ENCODE data around the gene LRRC49. TPM values are rescaled to one million over a fixed set of nuclear protein-coding genes. Genes with fewer than 3 reads are reported as not detected.
A peak's percentile ranks its signal among the peaks of the same experiment; 100 is the strongest.
"Not testable (repeated sequence)": the region's sequence is repeated elsewhere in the genome, so short reads cannot be mapped to it uniquely, and the experiment has no call there.

The LRRC49 gene
- total RNA-seq, 4 donors from 2014 or later = 3.3 to 12.6 (median 3.6) TPM

DNA sequence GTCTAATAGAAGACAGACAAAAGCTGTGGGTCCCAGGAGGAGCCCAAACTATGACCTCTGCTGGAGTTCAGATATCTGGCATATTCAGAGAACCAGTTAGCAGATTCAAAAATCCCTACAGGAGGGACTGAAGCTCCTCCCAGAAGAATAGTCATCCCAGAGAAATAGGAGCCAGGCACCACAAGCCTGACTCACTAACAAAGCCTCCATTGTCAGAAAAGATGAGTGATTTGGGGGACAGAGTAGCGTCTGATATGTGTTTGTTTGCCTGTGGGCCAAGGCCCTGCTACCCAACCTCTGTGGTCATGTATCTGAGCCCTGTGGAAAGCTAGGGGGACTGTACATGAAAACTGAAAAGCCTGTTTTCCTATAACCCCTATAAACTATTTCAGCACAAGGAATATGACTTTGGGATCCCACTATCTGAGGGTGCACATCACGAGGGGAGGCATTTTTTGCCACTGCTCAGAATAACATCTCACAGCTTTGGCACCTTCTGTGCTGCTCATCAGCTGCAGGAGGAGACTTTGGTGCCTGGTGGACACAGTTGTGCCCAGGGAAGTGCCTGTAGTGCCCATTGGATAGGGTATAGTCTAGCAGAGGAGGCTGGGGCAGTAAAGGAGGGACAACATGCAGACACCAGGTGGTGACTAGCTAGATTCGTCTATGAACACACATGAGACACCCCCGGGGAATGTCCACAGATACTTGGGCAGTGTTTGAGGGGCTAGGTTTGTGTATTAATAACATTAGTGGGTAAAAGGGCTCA, 29.0 kb upstream of the LRRC49 start:
- Histone ChIP-seq H3K27me3 (no peaks in the 10 kb centered on the region), H3K36me3 (no peaks in the 10 kb centered on the region), H3K9me3 (no peaks in the 10 kb centered on the region), H3K4me3 (no peak overlapping the region), H3K4me1 (peaks cover 23% of the 10 kb centered on the region), H3K27ac (peak overlapping the region; percentile 71)
- TF ChIP-seq POLR2A (IDR thresholded peaks at IDR 0.05) = no peak
- no peak for DNase-seq (ENCODE audit: low spot score in 2 of 2)
- WGBS = 59% methylated on average over 4 of the region's 4 CpGs

DNA sequence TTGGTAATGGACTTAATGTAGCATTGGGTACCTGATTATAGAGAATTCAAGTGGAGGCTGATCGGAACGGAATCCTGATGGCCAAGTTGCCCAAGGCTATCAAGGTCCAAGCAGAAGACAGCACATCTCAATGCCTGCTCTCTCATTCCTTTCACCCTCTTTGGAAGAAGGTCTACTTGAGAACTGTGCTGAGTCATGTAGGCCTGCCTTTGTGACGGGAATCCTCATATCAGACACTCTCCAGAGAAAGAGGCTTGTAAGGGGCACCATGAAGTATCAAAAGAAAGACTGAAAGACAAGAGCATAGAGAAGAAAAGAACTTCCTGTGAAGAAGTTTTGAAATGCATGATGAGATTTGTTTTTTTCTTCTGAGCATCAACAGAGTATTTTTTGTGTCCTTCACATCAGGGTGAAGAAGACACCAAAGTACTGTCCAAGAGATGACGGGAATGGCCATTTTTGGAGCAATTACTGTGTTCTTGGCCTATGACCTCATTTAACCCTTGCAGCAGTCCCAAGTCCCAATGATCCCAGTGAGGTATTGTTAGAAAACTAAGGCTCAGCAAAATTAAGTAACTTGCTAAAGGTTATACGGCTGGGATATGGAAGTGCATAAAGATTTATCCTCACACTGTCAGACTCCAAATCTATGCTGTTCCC, 25.5 kb upstream of the LRRC49 start:
- Histone ChIP-seq H3K9me3 (no peaks in the 10 kb centered on the region), H3K4me3 (no peak overlapping the region), H3K4me1 (peaks cover 33% of the 10 kb centered on the region), H3K27ac (no peak overlapping the region), H3K27me3 (no peaks in the 10 kb centered on the region), H3K36me3 (no peaks in the 10 kb centered on the region)
- no peak for TF ChIP-seq POLR2A (IDR thresholded peaks at IDR 0.05)
- TF ChIP-seq, protein P1, sequence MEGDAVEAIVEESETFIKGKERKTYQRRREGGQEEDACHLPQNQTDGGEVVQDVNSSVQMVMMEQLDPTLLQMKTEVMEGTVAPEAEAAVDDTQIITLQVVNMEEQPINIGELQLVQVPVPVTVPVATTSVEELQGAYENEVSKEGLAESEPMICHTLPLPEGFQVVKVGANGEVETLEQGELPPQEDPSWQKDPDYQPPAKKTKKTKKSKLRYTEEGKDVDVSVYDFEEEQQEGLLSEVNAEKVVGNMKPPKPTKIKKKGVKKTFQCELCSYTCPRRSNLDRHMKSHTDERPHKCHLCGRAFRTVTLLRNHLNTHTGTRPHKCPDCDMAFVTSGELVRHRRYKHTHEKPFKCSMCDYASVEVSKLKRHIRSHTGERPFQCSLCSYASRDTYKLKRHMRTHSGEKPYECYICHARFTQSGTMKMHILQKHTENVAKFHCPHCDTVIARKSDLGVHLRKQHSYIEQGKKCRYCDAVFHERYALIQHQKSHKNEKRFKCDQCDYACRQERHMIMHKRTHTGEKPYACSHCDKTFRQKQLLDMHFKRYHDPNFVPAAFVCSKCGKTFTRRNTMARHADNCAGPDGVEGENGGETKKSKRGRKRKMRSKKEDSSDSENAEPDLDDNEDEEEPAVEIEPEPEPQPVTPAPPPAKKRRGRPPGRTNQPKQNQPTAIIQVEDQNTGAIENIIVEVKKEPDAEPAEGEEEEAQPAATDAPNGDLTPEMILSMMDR (IDR thresholded peaks at IDR 0.05) = no peak
- TF ChIP-seq EP300 (IDR thresholded peaks at IDR 0.05) = no peak
- no peak for TF ChIP-seq POLR2AphosphoS5 (IDR thresholded peaks at IDR 0.05)
- no peak for DNase-seq (ENCODE audit: low spot score in 2 of 2)
- WGBS = 85% methylated on average over 5 of the region's 5 CpGs

DNA sequence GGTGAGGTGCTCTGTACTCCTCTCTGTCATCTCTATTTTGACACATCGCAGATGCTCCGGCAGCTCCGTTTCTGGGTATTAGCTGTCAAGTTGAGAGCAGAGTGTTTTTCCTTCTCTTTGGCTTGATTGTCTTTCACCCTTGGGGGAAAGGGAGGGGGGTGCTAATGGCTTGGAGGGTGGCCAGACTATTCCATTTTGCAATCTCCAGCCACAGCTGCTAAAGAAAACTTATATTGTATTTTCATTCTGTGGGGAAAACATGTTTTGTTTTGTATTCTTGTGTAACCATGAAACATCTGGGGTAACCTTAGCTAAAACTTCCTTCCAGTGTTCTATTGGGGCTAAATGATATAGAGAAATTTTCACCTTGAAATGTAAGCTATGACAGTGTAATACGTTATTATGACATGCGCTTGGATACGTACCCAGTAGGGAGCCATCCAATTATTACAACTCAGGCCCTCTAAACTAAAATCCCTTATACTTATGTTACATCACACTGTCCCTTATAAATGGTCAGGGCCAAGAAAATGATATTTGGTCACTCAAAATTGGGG, 24.6 kb upstream of the LRRC49 start:
- TF ChIP-seq POLR2A (IDR thresholded peaks at IDR 0.05) (no peak), POLR2AphosphoS5 (IDR thresholded peaks at IDR 0.05) (peak in 1 of 3 donors; percentile 14)
- 39% methylated on average over 6 of the region's 6 CpGs for WGBS
- DNase-seq (ENCODE audit: low spot score in 2 of 2) = no peak

DNA sequence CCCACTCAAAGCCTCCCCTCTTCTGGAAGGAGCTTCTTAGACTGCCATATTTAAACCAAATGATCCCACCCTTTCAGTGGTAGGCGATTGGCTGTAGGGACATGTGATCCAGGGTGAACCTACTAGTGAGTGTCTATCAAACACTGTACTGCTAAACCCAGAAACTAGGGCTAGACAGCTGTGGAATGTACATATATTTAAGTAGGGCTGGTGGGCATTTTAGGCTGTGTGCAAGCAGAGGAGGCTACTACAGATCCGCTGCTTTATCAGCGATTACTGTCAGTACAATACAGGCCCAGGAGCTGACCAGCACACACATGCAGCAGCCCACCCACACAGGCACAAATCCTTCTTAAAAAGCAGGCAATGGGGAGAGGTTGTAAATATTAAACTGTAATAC, 23.3 kb upstream of the LRRC49 start:
- no peaks in the 10 kb centered on the region for H3K36me3 ChIP-seq
- no peak overlapping the region for H3K4me3 ChIP-seq
- TF ChIP-seq EP300 (IDR thresholded peaks at IDR 0.05) (no peak), POLR2A (IDR thresholded peaks at IDR 0.05) (no peak), POLR2AphosphoS5 (IDR thresholded peaks at IDR 0.05) (no peak)
- TF ChIP-seq, protein P1 (IDR thresholded peaks at IDR 0.05) = no peak
- H3K4me1 ChIP-seq = peaks cover 29% of the 10 kb centered on the region
- H3K27ac ChIP-seq = no peak overlapping the region
- no peaks in the 10 kb centered on the region for H3K9me3 ChIP-seq
- 83% methylated on average over 3 of the region's 3 CpGs for WGBS
- DNase-seq (ENCODE audit: low spot score in 2 of 2) = no peak
- H3K27me3 ChIP-seq = no peaks in the 10 kb centered on the region

More for the DNA sequence above, 24.6 kb upstream of the LRRC49 start:
- Histone ChIP-seq H3K9me3 (no peaks in the 10 kb centered on the region), H3K27ac (peak overlapping the region; percentile 64), H3K27me3 (no peaks in the 10 kb centered on the region), H3K4me3 (no peak overlapping the region), H3K4me1 (peaks cover 33% of the 10 kb centered on the region), H3K36me3 (no peaks in the 10 kb centered on the region)

DNA sequence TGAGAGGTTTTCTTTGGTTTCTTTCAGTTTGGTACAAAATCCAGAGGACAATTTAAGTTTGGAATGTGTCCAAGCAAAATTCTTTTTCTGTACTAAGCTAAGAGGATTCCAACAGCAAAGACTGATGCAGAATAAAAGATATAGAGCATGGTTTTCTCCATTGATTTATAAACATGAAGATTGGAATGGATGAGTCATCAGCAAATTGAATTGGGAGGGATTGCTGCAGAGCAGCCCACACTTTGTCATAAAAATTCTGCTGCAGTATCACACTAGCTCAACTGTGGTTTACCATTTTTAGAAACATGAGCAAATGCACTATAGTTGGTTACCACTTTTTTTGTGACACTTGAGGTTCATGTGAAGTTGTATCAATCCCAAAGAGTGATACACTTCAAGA, 22.6 kb upstream of the LRRC49 start:
- H3K36me3 ChIP-seq = no peaks in the 10 kb centered on the region
- no peak overlapping the region for H3K27ac ChIP-seq
- H3K4me1 ChIP-seq = peaks cover 29% of the 10 kb centered on the region
- TF ChIP-seq, protein P1 (IDR thresholded peaks at IDR 0.05) = no peak
- TF ChIP-seq POLR2A (IDR thresholded peaks at IDR 0.05) (no peak), POLR2AphosphoS5 (IDR thresholded peaks at IDR 0.05) (no peak), EP300 (IDR thresholded peaks at IDR 0.05) (no peak)
- H3K4me3 ChIP-seq = no peak overlapping the region
- H3K9me3 ChIP-seq = no peaks in the 10 kb centered on the region
- DNase-seq (ENCODE audit: low spot score in 2 of 2) = no peak
- no peaks in the 10 kb centered on the region for H3K27me3 ChIP-seq

DNA sequence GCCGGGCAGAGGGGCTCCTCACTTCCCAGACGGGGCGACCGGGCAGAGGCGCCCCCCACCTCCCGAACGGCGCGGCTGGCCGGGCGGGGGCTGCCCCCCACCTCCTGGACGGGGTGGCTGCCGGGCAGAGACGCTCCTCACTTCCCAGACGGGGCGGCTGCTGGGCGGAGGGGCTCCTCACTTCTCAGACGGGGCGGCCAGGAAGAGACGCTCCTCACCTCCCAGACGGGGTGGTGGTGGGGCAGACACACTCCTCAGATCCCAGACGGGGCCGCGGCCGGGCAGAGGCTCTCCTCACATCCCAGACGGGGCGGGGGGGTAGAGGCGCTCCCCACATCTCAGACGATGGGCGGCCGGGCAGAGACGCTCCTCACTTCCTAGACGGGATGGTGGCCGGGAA, 21.1 kb upstream of the LRRC49 start:
- H3K4me1 ChIP-seq = peaks cover 29% of the 10 kb centered on the region
- not testable (repeated sequence) for H3K27ac ChIP-seq; DNase-seq (ENCODE audit: low spot score in 2 of 2); H3K9me3 ChIP-seq; H3K4me3 ChIP-seq; H3K36me3 ChIP-seq; H3K27me3 ChIP-seq
- WGBS = 98% methylated on average over 6 of the region's 34 CpGs
